ENCODE data around the gene SFI1.

SFI1 gene

GRCh38 chr22:31614781-31615490 lies 118.6 kb downstream of the SFI1 start:
- no peak for DNase-seq

GRCh38 chr22:31615491-31615860 lies 119.1 kb downstream of the SFI1 start:
- no peak for DNase-seq

DNA sequence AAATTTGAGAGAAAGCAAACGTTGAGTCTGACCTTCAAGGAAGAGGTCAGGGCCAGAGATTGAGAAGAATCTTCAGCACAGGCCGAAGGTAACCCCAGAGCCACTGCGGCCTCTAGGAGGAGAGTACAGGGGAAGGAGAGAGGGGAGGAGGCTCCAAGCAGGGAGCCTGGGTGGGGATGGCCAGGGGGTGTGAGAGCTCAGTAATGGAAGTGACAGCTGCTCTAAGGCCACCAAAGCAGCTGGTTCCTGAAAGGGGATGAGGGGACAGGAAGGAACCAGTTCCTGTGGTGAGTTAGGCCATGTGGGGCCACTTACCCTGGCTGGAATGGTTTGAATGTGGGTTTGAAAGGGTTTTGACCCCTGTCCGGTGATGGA lies 119.6 kb downstream of the SFI1 start:
- DNase-seq: no peak

- peak in 1 of 56 donors; percentile 29 for DNase-seq
These were observed 120.1 kb downstream of the SFI1 start for GRCh38 chr22:31616315-31616980.

DNA sequence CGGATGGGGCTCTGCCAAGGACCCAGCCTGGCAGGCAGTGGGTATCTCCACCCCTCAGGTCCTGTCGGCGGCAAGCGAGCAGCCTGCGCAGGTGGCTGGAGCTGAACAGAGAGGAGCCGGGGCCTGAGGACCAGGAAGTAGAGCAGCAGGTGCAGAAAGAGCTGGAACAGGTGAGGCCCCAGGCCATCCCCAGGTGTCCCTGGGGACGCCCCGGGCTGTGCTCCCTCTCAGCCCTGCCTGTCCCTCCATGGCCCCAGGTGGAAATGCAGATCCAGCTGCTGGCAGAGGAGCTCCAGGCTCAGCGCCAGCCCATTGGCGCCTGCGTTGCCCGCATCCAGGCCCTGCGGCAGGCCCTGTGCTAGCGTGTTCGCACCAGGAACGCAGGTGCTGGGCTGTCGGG lies 121.7 kb downstream of the SFI1 start:
- DNase-seq: no peak

GRCh38 chr22:31618471-31619176 lies 122.3 kb downstream of the SFI1 start:
- DNase-seq: no peak

DNA sequence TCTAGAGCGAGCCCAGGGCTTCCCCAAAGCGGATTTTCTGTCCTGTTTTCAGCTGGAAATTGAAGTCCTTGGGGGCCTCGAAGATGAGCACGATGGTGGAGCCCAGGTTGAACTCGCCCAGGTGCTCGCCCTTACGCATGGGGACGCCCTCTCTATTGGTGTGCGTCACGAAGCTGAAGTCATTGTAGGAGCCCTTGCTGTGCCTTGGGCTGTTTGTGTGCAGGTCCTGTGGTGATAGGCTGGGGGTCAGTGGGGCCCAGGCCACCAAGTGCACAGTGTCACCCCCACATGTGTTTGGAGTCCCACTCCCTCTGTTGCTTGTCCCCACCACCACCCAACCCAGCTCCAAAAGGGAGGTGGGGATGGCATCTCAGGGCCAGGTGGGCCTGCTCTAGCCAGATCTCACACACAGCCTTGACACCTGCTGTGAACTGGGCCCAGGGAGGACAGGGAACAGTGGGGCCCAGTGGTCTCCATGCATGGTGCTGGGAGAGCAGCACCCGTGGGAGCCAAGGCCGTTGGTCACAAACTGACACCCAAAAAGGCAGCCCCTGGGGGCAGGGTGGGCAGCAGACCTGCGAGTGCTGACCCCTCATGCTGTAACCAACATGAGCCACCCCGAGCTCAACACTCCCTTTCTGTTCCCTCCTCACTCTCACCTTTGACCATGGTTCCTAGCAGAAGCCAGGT lies 123.4 kb downstream of the SFI1 start:
- no peak for DNase-seq

DNA sequence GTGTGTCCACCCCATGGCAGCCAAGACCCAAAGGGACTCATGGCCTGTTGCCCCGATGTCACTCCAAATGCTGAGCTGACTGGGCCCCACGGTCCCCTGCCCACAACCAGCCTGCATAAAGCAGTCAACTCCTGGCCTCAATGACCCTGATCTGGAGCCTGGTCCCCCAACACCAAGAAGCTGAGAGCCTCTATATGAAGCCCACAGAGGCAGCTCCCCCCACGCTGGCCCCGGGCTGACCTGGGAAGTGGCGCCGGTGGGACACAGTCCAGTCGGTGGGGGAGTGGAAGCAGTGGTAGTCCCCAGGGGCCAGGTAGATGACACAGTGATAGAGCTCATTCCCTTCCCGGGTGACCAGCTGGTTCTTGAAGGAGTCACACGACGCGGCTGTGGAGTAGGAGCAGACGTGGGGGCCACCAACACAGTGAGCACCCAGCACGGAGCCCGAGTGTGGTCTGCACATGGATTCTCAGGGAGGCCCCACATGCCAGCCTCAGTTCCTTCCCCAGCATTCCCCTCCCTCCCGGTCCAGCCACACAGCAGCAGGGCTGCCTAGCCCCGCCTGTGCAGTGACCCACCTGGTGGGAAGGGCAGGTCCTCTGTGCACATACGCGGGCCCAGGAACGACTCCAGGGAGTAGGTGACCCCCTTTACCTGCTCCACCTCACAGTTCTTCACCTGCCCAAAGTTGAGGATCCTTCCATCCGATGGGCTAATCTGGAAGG lies 124.6 kb downstream of the SFI1 start:
- DNase-seq: no peak

DNA sequence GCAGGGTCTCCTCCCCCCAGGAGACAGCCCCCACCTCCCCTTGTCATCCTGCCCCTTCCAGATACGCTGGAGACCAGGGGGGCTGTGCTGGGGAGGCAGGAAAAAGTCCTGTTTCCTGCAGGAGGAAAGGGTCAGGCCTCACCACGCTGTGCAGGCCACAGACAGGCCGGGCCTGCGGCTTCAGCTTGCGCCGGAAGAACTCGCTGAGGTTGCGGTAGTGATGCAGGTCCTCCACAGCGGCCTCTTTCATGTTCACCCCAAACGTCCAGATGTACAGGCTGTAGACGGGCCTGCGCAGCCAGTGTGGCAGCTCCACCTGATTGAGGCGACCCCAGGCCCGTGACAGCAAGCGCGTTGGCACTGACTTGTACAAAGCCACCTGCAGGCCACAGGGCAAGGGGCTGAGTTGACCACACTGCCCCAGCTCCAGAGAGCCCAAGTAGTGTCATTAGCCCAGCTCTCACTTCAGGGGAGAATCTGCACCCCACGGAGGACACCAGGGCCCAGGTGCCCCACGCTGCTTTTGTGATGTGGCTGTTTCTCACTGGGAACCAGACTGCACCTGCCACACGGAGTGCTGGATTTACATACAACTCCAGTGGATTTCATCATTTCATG lies 125.3 kb downstream of the SFI1 start:
- no peak for DNase-seq

DNA sequence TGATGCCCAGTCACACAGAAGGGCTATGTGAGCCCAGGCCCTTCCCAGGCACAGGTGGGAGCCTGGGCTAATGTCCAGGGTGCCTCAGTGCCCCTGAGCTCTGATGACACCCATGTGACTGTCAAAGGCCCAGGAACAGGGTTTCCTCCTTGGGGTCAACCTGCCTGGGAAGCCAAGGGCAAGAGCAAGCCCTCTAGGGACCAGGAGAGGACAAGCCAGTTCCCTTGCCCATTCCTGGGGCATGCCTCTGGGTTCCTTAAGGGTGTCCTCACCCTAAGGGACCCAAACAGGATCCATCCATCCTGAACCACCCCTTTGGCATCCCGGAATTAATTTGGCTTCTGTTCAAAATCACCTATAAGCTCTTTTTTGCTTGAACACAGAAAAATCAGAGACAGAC lies 126.6 kb downstream of the SFI1 start:
- no peak for DNase-seq

- DNase-seq: peak in 2 of 56 donors; percentile 40 to 44
These were observed 127.4 kb downstream of the SFI1 start for GRCh38 chr22:31623592-31624304.

DNA sequence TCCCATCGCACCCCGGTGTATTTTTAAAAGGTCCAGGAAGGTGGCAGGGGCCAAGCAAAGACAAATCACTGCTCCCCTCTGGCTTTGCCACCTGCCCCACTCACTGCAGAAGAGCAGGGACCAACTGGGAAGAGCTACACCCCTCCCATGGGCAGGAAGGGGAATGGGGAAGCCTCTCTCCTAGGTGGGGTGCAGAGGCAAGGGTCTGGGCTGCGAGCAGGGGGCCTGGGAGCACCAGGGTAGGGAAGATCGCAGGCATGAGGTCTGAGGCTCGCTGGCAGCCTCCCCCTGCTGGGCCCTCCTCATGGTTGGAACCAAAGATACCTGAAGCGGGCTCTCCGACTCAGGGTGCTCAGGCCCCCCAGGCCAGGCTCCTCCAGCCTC lies 128.9 kb downstream of the SFI1 start:
- peak in 4 of 56 donors; percentile 29 to 49 (median 42) for DNase-seq

GRCh38 chr22:31625661-31626426 lies 129.5 kb downstream of the SFI1 start:
- peak in 49 of 56 donors; percentile 25 to 88 (median 58) for DNase-seq

GRCh38 chr22:31626427-31627150 lies 130.3 kb downstream of the SFI1 start:
- peak in 2 of 56 donors; percentile 28 to 39 for DNase-seq

- no peak for DNase-seq
These were observed 130.9 kb downstream of the SFI1 start for GRCh38 chr22:31627223-31627731.

DNA sequence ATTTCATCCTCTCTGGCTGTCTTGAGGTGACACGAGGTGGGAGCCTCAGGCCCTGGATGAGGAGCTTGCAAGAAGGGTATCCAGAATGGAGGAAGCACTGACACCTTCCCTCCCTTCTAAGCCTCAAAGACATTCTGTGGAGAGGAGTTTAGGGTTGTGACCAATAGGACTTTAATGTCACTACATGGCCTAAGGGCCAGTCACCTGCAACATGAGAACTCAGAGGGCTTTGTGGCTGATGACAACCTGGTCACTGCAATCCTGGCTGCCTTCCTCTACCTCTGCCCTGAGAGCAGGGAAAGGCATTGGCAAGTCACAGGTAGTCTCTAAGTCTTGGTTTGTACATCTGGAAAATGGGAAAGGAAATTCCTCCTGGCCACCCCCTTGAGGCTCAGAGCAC lies 132.0 kb downstream of the SFI1 start:
- DNase-seq: no peak

- no peak for DNase-seq
These were observed 132.8 kb downstream of the SFI1 start for GRCh38 chr22:31628969-31629708.

DNA sequence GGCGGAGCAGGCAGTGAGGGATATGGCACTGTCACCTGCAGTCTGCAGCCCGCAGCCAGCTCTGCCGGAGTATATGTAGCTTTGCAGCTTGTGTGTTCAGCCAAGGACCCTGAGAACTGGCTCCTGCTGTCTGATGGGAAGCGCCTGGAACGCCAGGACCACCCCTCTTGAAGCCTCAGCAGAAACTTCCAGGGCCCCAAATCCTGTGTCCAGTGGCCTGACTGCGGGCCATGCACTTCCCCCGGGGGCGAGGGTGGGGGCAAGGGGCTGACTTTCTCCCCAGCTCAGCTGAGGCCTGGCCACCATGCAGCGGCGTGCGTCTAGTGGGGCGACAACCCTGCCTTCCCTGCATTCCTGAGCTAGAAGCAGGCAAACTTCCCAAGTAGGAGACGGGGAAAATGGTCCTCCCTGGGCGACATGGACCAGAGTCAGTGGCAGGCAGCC lies 133.4 kb downstream of the SFI1 start:
- DNase-seq: no peak

Data from nucleus accumbens (tissue), 56 donors.